ENCODE results near the gene TRIM46.

Gene TRIM46

GRCh38 chr1:155170806-155171205 lies 2.8 kb upstream of the TRIM46 start:
- H3K27ac ChIP-seq = no peak overlapping the region
- TF ChIP-seq ZFX (IDR thresholded peaks at IDR 0.05; ENCODE audit: borderline replicate concordance) = no peak
- TF ChIP-seq, protein P1, sequence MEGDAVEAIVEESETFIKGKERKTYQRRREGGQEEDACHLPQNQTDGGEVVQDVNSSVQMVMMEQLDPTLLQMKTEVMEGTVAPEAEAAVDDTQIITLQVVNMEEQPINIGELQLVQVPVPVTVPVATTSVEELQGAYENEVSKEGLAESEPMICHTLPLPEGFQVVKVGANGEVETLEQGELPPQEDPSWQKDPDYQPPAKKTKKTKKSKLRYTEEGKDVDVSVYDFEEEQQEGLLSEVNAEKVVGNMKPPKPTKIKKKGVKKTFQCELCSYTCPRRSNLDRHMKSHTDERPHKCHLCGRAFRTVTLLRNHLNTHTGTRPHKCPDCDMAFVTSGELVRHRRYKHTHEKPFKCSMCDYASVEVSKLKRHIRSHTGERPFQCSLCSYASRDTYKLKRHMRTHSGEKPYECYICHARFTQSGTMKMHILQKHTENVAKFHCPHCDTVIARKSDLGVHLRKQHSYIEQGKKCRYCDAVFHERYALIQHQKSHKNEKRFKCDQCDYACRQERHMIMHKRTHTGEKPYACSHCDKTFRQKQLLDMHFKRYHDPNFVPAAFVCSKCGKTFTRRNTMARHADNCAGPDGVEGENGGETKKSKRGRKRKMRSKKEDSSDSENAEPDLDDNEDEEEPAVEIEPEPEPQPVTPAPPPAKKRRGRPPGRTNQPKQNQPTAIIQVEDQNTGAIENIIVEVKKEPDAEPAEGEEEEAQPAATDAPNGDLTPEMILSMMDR (IDR thresholded peaks at IDR 0.05) = no peak

DNA sequence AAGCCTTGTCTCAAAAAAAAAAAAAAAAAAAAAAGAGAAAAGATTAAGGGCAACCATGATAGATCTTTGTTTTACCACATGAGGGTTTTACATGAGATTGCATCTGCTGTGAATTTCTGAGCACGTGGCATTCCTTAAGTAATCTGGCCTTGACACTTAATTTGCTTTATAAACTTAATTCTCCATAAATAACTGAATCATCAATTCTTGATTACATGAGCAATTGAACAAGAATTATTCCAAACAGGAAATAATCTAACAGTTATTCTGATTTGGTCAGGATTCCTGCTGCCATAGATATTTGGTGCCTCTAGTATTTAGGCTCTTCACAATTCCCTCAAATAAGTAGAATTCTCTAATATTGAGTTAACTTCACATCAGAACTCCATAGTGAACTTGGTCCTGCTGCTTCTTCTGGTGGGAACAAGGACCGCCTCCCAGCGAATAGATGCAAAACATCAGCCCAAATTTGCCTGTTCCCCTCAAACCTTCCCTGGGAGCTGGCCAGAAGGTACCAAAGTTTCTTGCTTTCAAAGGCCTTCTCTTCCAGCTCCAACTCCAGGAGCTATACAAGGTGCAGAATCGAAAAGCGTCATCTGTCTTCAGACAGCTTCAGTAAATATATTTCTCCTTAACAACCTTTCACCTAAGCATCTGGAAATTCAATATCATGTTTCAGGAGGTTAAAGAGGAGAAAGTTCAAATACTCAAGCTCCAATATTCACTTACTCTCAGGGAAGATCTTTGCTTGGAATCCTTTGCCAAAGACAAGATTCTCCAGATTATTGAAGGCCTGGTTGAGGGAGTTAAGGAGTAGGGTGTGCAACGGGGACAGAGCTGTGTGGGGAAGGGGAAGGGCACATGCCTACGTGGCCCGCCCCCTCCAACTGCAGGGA lies 1.6 kb upstream of the TRIM46 start:
- TF ChIP-seq, protein P1 (IDR thresholded peaks at IDR 0.05) = no peak
- TF ChIP-seq ZFX (IDR thresholded peaks at IDR 0.05; ENCODE audit: borderline replicate concordance) = no peak
- peak overlapping the region; percentile 87 for H3K27ac ChIP-seq

DNA sequence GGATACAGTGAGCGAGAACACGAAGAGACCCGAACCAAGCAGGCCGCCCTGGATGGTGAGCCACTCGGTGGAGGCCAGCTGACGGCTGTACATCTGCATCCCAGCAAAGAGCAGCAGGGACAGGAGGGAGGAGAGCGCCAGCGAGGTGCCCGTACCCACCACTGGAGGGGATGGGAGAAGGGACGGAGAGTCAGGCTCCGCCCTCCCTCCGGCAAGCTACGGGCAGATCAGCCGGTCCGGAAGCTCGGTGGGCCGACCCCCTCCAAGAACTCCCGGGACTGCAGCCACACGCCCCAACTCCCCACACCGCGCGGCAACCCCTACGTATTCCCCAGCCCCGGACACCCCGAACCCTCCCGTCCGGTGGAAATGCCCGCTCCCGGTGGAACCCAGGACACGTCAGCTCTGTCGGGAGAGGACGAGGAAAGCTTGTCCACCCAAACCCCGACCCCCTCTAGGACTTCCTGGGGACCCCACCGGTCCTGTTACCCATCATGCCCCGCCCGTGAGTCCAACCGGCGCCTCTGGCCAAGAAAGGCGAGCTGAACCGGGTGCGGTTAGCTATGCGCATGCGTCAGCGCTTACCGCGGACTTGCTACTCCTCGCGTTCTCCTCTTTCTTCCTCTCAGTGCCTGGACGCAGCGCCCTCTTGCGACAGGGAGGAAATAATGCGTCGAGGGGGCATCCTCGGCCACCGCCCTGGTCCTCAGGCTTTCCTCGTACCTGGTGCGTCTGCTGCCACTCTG lies 744 bp upstream of the TRIM46 start, which contains the start of gene KRTCAP2:
TSS of gene KRTCAP2 (minus strand) at position 573 of the 746 bp plus-strand sequence. CDS start at position 493, 80 bp downstream.
- peak within 1 kb of the TSS; percentile 87 for H3K27ac ChIP-seq
- no peak for TF ChIP-seq ZFX (IDR thresholded peaks at IDR 0.05; ENCODE audit: borderline replicate concordance)
- TF ChIP-seq, protein P1 (IDR thresholded peaks at IDR 0.05) = peak; percentile 100

GRCh38 chr1:155174324-155175280 lies 953 bp downstream of the TRIM46 start:
- TF ChIP-seq ZFX (IDR thresholded peaks at IDR 0.05; ENCODE audit: borderline replicate concordance) = no peak
- TF ChIP-seq, protein P1 (IDR thresholded peaks at IDR 0.05) = no peak
- peak overlapping the region; percentile 87 for H3K27ac ChIP-seq

DNA sequence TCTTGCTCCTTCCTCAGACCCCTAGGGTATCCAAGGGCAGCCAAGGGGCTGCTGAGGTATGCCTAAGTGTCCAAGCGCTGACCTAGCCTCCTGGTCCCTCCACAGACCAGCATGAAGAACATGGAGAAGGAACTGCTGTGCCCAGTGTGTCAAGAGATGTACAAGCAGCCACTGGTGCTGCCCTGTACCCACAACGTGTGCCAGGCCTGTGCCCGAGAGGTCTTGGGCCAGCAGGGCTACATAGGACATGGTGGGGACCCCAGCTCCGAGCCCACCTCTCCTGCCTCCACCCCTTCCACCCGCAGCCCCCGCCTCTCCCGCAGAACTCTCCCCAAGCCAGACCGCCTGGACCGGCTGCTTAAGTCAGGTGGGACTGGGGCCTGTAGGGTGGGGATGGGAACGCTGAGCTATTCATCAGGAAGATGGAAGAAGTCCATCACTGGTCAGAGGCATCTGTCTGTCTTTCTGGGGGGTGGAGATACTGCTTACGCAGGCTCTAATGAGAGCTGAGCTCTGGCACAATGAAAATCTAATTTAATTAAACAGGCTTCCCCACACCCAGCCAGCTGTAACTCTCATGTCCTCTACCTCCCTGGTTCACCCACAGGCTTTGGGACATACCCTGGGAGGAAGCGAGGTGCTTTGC lies 1.8 kb downstream of the TRIM46 start:
- TF ChIP-seq, protein P1 (IDR thresholded peaks at IDR 0.05) = no peak
- no peak for TF ChIP-seq ZFX (IDR thresholded peaks at IDR 0.05; ENCODE audit: borderline replicate concordance)
- H3K27ac ChIP-seq = peak overlapping the region; percentile 83

GRCh38 chr1:155175927-155176371 lies 2.3 kb downstream of the TRIM46 start:
- peak overlapping the region; percentile 83 for H3K27ac ChIP-seq
- TF ChIP-seq, protein P1 (IDR thresholded peaks at IDR 0.05) = no peak
- TF ChIP-seq ZFX (IDR thresholded peaks at IDR 0.05; ENCODE audit: borderline replicate concordance) = no peak
